Endodermal cell (in vitro differentiated cells): ENCODE results near the gene LRRC1. TPM values are rescaled to one million over a fixed set of nuclear protein-coding genes. Genes with fewer than 3 reads are reported as not detected.

ENCODE experiments used
- DNase-seq: peaks from one replicate; pipeline ENCODE4 v3.0.0-alpha.2; 2017
- H3K27ac ChIP-seq: 2 replicates; pipeline ENCODE4 v1.5.1; 2013; ENCODE audit warnings: mild to moderate bottlenecking, low read depth, low read length, moderate library complexity
- H3K27me3 ChIP-seq: 2 replicates; pipeline ENCODE4 v1.6.1; 2013; ENCODE audit warnings: mild to moderate bottlenecking, low read length, moderate library complexity; ENCODE audit not compliant: insufficient read depth, control insufficient read depth, poor library complexity, severe bottlenecking
- H3K36me3 ChIP-seq: 2 replicates; pipeline ENCODE4 v1.7.0; 2013; ENCODE audit warnings: mild to moderate bottlenecking, low read length, moderate library complexity; ENCODE audit not compliant: control insufficient read depth, insufficient read depth
- H3K4me1 ChIP-seq: one replicate; pipeline ENCODE4 v1.7.0; 2013; ENCODE audit warnings: low read length; ENCODE audit not compliant: control insufficient read depth, insufficient read depth
- H3K4me3 ChIP-seq: 2 replicates; pipeline ENCODE4 v1.5.1; 2013; ENCODE audit warnings: mild to moderate bottlenecking, low read length, moderate library complexity
- H3K9ac ChIP-seq: 2 replicates; pipeline ENCODE4 v1.6.1; 2013; ENCODE audit warnings: mild to moderate bottlenecking, low read length, moderate library complexity; ENCODE audit not compliant: poor library complexity, severe bottlenecking; ENCODE audit errors: extremely low read depth
- H3K9me3 ChIP-seq: 2 replicates; pipeline ENCODE4 v1.6.1; 2013; ENCODE audit warnings: mild to moderate bottlenecking, low read length, moderate library complexity; ENCODE audit not compliant: control insufficient read depth
- H3K27ac Mint-ChIP-seq: 2 replicates; pipeline ENCODE4 v1.8.0; 2020; ENCODE audit warnings: mixed read lengths
- H3K27me3 Mint-ChIP-seq: 2 replicates; pipeline ENCODE4 v1.8.0; 2021; ENCODE audit warnings: mild to moderate bottlenecking, mixed read lengths; ENCODE audit not compliant: insufficient read depth
- H3K36me3 Mint-ChIP-seq: 2 replicates; pipeline ENCODE4 v1.8.0; 2020; ENCODE audit warnings: low read depth, mixed read lengths
- H3K4me1 Mint-ChIP-seq: 2 replicates; pipeline ENCODE4 v1.8.0; 2020; ENCODE audit warnings: mixed read lengths
- H3K4me3 Mint-ChIP-seq: 2 replicates; pipeline ENCODE4 v1.8.0; 2020; ENCODE audit warnings: mild to moderate bottlenecking, moderate library complexity, mixed read lengths
- H3K9me3 Mint-ChIP-seq: 2 replicates; pipeline ENCODE4 v1.8.0; 2020; ENCODE audit warnings: mild to moderate bottlenecking, mixed read lengths
- CTCF ChIP-seq: fragments of 200-600 bp; sonication (generic); conservative IDR thresholded peaks from 2 replicates; pipeline ENCODE4 v1.5.0; 2021; ENCODE audit warnings: antibody characterized with exemption, mild to moderate bottlenecking
- WGBS, 2 experiments: methylation state at CpG; one replicate each; pipeline versions ENCODE4 v1.1.5 to v1.1.7; 2013; ENCODE audit warnings: missing lambda C conversion rate in 2 of 2, mixed read lengths in 1 of 2; ENCODE audit not compliant: insufficient coverage in 1 of 2, insufficient read length in 1 of 2; 5-methylcytosine and 5-hydroxymethylcytosine counted together
- total RNA-seq, 2 donors: library from RNA; stranded (reverse); fragmentation: NEBNext Ultra II Directional in 1 of 2; extraction: Animal tissue kit (Norgen Biotek cat#: 25700) in 1 of 2; gene quantifications; 2 replicates in 1 of 2; 3 replicates in 1 of 2; pipeline ENCODE4 v1.2.1, GENCODE V29; 2021

The LRRC1 gene
- total RNA-seq, 2 donors from 2014 or later = 14.1 to 15.3 TPM

GRCh38 chr6:53916804-53917463 is 122.1 kb downstream of the LRRC1 start:
- Mint-ChIP-seq H3K36me3 (peaks cover 8% of the 10 kb centered on the region), H3K27me3 (no peaks in the 10 kb centered on the region), H3K4me3 (no peak overlapping the region), H3K9me3 (no peaks in the 10 kb centered on the region), H3K27ac (no peak overlapping the region), H3K4me1 (peaks cover 14% of the 10 kb centered on the region)
- Histone ChIP-seq H3K4me1 (no peaks in the 10 kb centered on the region), H3K36me3 (peaks cover 3% of the 10 kb centered on the region), H3K27ac (no peak overlapping the region), H3K9me3 (no peaks in the 10 kb centered on the region), H3K27me3 (no peaks in the 10 kb centered on the region), H3K4me3 (no peak overlapping the region), H3K9ac (no peak overlapping the region)
- DNase-seq = no peak
- TF ChIP-seq CTCF = no peak
- WGBS, 2 experiments = 98% methylated on average over 3 of the region's 3 CpGs; no CpG with 5 or more reads in 1 of the 2 experiments

GRCh38 chr6:53917464-53917842 is 122.6 kb downstream of the LRRC1 start:
- H3K27me3 Mint-ChIP-seq = no peaks in the 10 kb centered on the region
- Histone ChIP-seq H3K4me3 (no peak overlapping the region), H3K4me1 (no peaks in the 10 kb centered on the region), H3K27me3 (no peaks in the 10 kb centered on the region), H3K9me3 (no peaks in the 10 kb centered on the region), H3K27ac (no peak overlapping the region), H3K9ac (no peak overlapping the region), H3K36me3 (peaks cover 3% of the 10 kb centered on the region)
- H3K4me1 Mint-ChIP-seq = peaks cover 14% of the 10 kb centered on the region
- TF ChIP-seq CTCF = no peak
- 64 to 83% methylated on average over 1 of the region's 1 CpG for WGBS, 2 experiments
- no peak for DNase-seq
- no peaks in the 10 kb centered on the region for H3K9me3 Mint-ChIP-seq
- peaks cover 8% of the 10 kb centered on the region for H3K36me3 Mint-ChIP-seq
- no peak overlapping the region for H3K27ac Mint-ChIP-seq
- H3K4me3 Mint-ChIP-seq = no peak overlapping the region

GRCh38 chr6:53918854-53919510 is 124.2 kb downstream of the LRRC1 start:
- H3K27me3 Mint-ChIP-seq = no peaks in the 10 kb centered on the region
- H3K4me3 ChIP-seq = no peak overlapping the region
- no peaks in the 10 kb centered on the region for H3K9me3 Mint-ChIP-seq
- H3K4me3 Mint-ChIP-seq = no peak overlapping the region
- peaks cover 8% of the 10 kb centered on the region for H3K36me3 Mint-ChIP-seq
- H3K9me3 ChIP-seq = no peaks in the 10 kb centered on the region
- H3K27me3 ChIP-seq = no peaks in the 10 kb centered on the region
- DNase-seq = no peak
- peaks cover 3% of the 10 kb centered on the region for H3K36me3 ChIP-seq
- H3K4me1 ChIP-seq = no peaks in the 10 kb centered on the region
- TF ChIP-seq CTCF = no peak
- peaks cover 17% of the 10 kb centered on the region for H3K4me1 Mint-ChIP-seq
- H3K27ac ChIP-seq = no peak overlapping the region
- no peak overlapping the region for H3K9ac ChIP-seq
- H3K27ac Mint-ChIP-seq = no peak overlapping the region
- 93 to 100% methylated on average over 2 to 3 of the region's 3 CpGs for WGBS, 2 experiments
